NCI-H2029 treated with DMSO at 0.1 percent for 48 hours (cell line): ENCODE measurements around the gene LPCAT1.

Experiments
- DNase-seq: peaks from one replicate; lab custom pipeline; 2025; lab: John Stamatoyannopoulos, UW

The LPCAT1 gene

GRCh38 chr5:1555011-1555807 lies 31.4 kb upstream of the LPCAT1 start:
- peak; percentile 98 for DNase-seq

GRCh38 chr5:1554410-1554967 lies 30.7 kb upstream of the LPCAT1 start:
- no peak for DNase-seq

DNA sequence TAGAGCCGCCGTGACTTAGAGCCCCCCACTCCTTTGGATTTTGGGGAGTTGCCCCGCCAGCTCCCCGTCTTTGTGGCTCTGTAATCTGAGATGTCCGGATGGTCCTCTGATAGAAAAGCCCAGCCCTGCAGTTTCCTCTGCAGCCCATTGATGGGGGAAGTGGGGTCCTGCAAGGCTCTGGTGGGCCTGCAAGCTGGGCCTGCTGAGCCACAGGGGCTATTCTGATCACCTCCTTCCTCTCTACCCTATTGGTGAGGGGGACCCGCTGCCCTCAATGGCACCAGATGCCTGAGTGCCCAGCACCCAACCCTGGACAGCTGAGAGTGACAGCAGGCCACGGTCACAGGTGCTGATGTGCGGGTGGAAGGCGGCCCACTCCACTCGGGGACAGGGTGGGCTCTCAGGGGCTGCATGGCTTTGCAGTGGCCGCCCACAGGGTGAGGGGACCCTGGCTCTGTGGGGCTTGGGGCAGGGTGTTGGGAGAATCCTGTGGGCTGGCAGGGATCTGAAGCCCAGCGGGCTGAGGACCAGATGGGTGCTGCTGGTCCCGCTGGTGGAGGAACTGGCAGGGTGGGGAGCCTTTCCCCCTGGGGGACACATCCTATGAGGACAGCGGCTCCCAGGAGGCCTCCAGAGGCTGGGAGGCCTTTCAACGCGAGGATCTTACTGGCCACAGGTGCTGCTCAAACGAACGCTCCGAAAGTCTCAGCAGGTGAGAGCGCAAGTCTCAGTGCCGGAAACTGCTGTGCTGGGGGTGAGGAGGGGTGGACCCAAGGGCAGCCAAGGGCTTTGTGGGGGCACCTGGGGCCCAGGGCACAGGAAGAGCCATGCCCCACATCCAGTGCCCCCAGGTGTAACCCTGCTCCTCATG lies 30.0 kb upstream of the LPCAT1 start:
- peak; percentile 63 for DNase-seq

DNA sequence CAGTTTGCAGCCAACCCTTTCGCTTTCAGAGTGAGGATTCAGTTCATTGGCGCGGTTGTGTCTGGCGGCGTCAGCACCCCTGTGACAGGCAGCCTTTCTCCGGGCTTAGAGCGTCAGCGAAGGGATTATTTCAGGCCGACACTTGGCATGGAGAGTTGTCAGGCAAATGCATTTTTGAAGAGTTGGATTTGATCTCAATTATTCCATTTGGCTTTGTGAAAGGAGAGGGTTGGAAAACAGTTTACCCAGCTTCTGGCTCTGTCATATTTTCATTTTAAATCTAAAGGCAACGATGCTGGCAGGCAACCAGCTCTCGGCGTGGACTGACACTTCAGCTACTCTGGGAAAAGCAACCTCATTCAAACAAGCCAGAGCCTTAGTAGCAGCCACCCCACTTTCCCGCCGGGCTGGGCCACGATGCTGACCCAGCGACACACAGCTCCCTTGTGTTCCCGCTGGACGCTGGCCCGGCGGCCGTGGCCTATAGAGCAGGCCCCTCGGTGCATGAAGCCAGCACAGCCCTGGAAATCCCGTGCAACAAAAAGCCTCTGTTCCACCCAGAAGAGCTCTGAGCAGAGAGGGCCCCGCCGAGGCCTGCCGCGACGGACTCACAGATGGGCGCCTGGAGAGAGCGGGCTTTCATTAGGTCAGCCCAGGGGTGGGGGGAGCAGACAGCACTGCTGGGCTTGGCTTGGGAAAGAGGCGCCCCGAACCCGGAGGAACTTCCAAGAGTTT lies 28.9 kb upstream of the LPCAT1 start:
- peak; percentile 92 for DNase-seq

- peak; percentile 80 for DNase-seq
Observed at GRCh38 chr5:1551426-1552301, 27.9 kb upstream of the LPCAT1 start.

- no peak for DNase-seq
Observed at GRCh38 chr5:1550287-1551076, 26.7 kb upstream of the LPCAT1 start.

DNA sequence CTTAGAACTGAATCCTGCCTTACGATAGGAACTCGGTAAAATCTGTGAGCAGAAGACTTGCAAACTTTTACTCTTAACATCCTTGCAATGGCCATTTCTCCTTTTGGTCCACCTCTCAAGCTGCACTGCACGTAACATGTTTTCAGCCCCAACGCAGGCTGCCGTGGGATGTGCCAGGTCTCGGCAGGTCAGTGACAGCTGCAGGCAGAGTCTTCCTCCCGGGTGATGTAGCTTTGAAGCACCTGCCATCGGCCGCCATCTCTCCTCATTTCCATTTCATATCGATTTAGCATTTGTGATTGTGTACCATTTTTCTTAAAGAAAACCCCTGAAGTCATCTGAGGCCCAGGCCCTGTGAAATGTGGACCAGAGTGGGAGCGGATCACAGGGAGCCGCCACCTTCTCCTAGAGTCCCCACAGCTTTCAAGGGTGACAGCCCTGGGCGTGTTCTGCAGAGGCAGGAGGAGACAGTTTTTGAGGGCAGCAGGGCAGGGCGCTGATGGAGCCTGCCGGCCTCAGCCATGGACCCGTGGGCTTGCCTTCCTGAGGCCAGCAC lies 25.8 kb upstream of the LPCAT1 start:
- DNase-seq, result no peak

- no peak for DNase-seq
Observed at GRCh38 chr5:1548702-1549474, 25.1 kb upstream of the LPCAT1 start.

GRCh38 chr5:1547655-1548054 lies 23.9 kb upstream of the LPCAT1 start:
- no peak for DNase-seq

GRCh38 chr5:1547236-1547635 lies 23.5 kb upstream of the LPCAT1 start:
- no peak for DNase-seq

DNA sequence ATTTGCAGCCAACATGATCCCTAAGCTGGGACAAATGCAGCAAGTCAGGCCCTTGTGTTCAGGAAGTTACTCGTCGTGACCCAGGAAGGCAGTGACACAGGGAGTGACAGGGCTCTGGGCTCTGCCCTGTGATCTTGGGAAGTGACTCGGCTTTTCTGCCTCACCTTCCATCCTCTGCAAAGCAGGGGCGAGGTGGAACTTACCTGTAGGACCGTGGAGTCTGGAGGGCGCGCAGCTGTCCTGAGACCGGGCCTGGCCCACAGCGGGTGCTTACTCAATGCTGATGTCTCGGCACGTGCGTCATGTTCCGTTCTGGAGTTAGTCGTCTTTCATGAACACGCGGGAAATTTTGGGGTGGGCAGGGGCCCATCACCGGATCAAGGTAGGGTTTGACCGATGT lies 22.8 kb upstream of the LPCAT1 start:
- peak; percentile 75 for DNase-seq

DNA sequence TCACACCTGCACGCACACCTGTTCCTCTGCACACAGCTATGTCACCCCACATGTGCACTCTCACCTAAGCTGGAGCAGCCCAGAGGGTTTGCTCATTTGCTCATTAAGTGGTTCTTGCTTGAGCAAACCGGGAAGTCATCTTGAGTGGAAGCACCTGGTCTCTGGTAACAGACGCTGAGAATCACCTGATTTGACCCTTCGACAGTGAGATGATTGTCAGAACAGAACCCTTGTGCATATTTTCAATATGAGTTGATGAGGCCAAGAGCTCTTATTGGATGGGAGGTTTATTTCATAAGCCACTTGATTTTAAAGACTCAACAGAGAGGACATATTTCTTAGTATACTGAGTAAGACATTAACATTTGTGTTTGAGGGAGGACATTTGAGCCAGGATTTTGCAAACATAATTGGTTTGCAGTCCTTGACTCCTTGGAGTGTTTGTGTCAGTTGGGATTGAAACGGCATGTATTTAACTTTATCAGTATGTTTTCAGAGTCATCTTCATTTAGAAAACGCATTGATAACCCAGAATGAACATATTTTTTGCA lies 22.1 kb upstream of the LPCAT1 start:
- DNase-seq, result peak; percentile 98

DNA sequence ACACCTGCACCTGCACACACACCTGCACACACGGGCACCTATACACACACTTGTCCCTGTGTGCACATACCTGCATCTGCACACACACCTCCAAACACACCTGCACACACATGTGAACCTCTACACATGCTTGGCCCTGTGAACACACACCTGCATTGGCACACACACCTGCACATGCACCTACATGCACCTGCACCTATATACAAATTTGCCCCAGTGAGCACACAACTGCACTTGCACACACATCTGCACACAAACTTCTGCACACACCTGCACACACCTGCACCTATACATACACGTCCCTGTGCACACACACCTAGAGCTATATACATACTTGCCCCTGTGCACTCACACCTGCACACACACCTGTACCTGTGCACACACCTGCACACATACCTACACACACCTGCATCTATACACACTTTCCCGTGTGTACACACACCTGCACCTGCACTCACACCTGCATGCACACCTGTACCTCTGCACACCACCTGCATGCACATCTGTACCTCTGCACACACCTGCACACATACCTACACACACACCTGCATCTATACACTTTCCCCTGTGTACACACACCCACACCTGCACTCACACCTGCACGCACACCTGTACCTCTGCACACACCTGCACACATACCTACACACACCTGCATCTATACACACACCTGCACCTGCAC lies 21.5 kb upstream of the LPCAT1 start:
- DNase-seq, result no peak

DNA sequence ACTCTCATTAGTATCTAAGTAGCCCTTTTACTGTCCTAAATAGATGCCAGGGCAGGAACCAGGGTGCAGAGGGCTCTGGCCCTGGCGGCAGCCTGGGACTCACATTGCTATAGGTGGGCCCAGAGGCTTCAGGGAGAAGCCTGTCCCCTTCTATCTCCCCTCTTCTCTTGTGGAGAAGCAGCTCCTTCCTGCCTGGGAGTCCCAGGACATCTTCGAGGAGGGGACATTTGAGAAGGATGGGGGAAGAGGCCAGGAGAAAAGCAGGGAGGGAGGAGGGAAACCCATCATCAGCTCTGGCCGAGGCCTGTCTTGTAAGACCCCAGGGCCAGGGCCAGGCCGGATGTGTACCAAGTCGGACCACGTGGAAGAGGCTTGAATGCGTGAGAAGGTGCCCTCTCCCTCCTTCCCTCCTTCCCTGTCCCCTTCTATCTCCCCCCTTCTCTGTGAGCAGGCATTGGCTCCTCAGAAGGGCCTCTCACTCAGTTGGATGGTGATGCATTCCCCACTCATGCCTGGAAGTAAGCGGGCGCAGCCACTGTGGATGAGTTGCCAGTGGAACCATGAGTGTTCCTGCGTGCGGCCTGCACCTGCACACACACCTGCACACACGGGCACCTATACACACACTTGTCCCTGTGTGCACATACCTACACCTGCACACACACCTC lies 20.7 kb upstream of the LPCAT1 start:
- DNase-seq, result no peak

- no peak for DNase-seq
Observed at GRCh38 chr5:1543398-1544293, 19.9 kb upstream of the LPCAT1 start.

DNA sequence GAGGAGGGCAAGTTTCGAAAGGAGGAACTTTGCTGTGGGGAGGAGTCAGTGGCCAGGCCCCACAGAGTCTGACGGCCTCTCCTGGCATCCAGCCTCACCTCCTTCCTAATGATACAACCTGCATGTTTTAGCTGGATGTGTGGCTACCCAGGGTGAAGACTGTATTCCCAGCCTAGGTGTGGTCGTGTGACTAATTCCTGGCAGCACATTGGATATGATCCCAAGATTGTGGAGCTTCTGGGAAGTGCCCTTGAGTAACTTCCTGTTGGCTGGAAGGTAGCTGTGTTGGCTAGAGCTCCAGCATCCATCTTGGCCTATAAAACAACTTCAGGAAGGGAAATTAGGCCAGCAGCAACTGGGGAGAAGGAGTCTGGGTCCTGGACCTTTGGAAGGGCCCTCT lies 19.0 kb upstream of the LPCAT1 start:
- DNase-seq, result peak; percentile 73
